K562 (cell line): Measurements from ENCODE around the gene PLEKHN1. TPM values are rescaled to one million over a fixed set of nuclear protein-coding genes. Genes with fewer than 3 reads are reported as not detected.

Experiments
- CCNT2 ChIP-seq: IDR thresholded peaks from 2 replicates; pipeline ENCODE4 v1.6.1; 2011; ENCODE audit warnings: borderline replicate concordance, low read depth, mild to moderate bottlenecking, moderate library complexity, mixed read lengths, low read length; ENCODE audit not compliant: insufficient read length; ENCODE audit errors: extremely low read depth
- CHD1 ChIP-seq: fragments of 200-600 bp; sonication (generic); IDR thresholded peaks from one replicate; pipeline ENCODE4 v1.6.1; 2012; ENCODE audit warnings: mild to moderate bottlenecking, moderate library complexity, low read length, inconsistent platforms
- FOXJ3 ChIP-seq: sonication (generic); formaldehyde crosslinking; IDR thresholded peaks from 2 replicates; pipeline ENCODE4 v1.4.0; 2020; ENCODE audit warnings: mild to moderate bottlenecking, missing genetic modification reagents
- GATA2 ChIP-seq: sonication (generic); formaldehyde crosslinking; IDR thresholded peaks from 2 replicates; pipeline ENCODE4 v1.4.0; 2020; ENCODE audit warnings: mild to moderate bottlenecking, missing genetic modification reagents
- GATAD2B ChIP-seq: fragments of 450-650 bp; IDR thresholded peaks from 2 replicates; pipeline ENCODE4 v1.6.1; 2017; ENCODE audit warnings: mild to moderate bottlenecking, borderline replicate concordance
- HNRNPL ChIP-seq: fragments of 200-400 bp; formaldehyde crosslinking; IDR thresholded peaks from 2 replicates; pipeline ENCODE4 v1.6.1; 2017; ENCODE audit warnings: low read depth, mild to moderate bottlenecking, low read length
- KLF13 ChIP-seq: fragments of 450-650 bp; IDR thresholded peaks from 2 replicates; pipeline ENCODE4 v1.6.1; 2016; ENCODE audit warnings: missing genetic modification characterization, low read depth, mild to moderate bottlenecking, missing compliant biosample characterization, moderate library complexity, borderline replicate concordance
- L3MBTL2 ChIP-seq: fragments of 450-650 bp; IDR thresholded peaks from 2 replicates; pipeline ENCODE4 v1.6.1; 2016; ENCODE audit warnings: mild to moderate bottlenecking, moderate library complexity
- PHF8 ChIP-seq: fragments of 200-600 bp; sonication (generic); IDR thresholded peaks from 2 replicates; pipeline ENCODE4 v1.6.1; 2012; ENCODE audit warnings: mixed run types, mild to moderate bottlenecking, inconsistent platforms, low read length, moderate library complexity, borderline replicate concordance
- RB1 ChIP-seq: fragments of 450-650 bp; IDR thresholded peaks from 2 replicates; pipeline ENCODE4 v1.6.1; 2017; ENCODE audit warnings: low read depth, mild to moderate bottlenecking
- SIN3A ChIP-seq, 2 experiments: fragments of 150-350 bp in 1 of 2; IDR thresholded peaks; 2 replicates each; pipeline ENCODE4 v1.6.1; 2011 to 2016; ENCODE audit warnings: borderline replicate concordance in 2 of 2, low read depth in 2 of 2, low read length in 2 of 2, mild to moderate bottlenecking in 2 of 2, moderate library complexity in 2 of 2; ENCODE audit not compliant: control insufficient read depth in 1 of 2
- SIN3B ChIP-seq: fragments of 450-650 bp; IDR thresholded peaks from 2 replicates; pipeline ENCODE4 v1.6.1; 2017; ENCODE audit warnings: low read depth, mild to moderate bottlenecking, moderate library complexity
- ZBTB17 ChIP-seq: fragments of 450-650 bp; formaldehyde crosslinking; IDR thresholded peaks from 2 replicates; pipeline ENCODE4 v1.4.0; 2020; ENCODE audit warnings: mild to moderate bottlenecking
- ZFP36 ChIP-seq: fragments of 150-350 bp; IDR thresholded peaks from 2 replicates; pipeline ENCODE4 v1.6.1; 2018; ENCODE audit warnings: low read length, low read depth; ENCODE audit not compliant: partially characterized antibody
- ZNF785 ChIP-seq: fragments of 250-450 bp; sonication (Bioruptor Pico); IDR thresholded peaks from 2 replicates; pipeline ENCODE4 v1.4.0; 2020; ENCODE audit warnings: mild to moderate bottlenecking
- polyA plus RNA-seq, 8 experiments: library from polyadenylated mRNA; depleted of rRNA in 4 of 8; stranded (reverse) in 5 of 8; unstranded in 3 of 8; fragments of >200 nt; fragmentation: Nextera tagmentation in 2 of 8; fragmentation: Illumina TruSeq in 1 of 8; extraction: Ambion mirVana in 2 of 8; extraction: Trizol in 1 of 8; gene quantifications; 2 replicates each; pipeline versions ENCODE4 v1.2.1 to v1.2.3, GENCODE V29; 2011 to 2014; ENCODE audit warnings: inconsistent platforms in 1 of 8, missing spikeins in 1 of 8
- total RNA-seq, 7 experiments: library from RNA; depleted of rRNA in 6 of 7; stranded (reverse); fragments of >200 nt in 6 of 7; fragmentation: Illumina TruSeq in 2 of 7; extraction: Trizol in 2 of 7; gene quantifications; 2 replicates each; pipeline versions ENCODE4 v1.2.1 to v1.2.3, GENCODE V29; 2011 to 2021; ENCODE audit warnings: low replicate concordance in 1 of 7
- TF ChIP-seq, protein P1 (sequence below): IDR thresholded peaks from 3 replicates; pipeline ENCODE4 v1.6.1; 2011; ENCODE audit warnings: borderline replicate concordance, mild to moderate bottlenecking, moderate library complexity; ENCODE audit not compliant: insufficient read length; ENCODE audit errors: extremely low read depth
- TF ChIP-seq, protein P2 (sequence below): fragments of 450-650 bp; formaldehyde crosslinking; IDR thresholded peaks from 2 replicates; pipeline ENCODE4 v1.4.0; 2022; ENCODE audit warnings: missing genetic modification characterization

PLEKHN1 gene
- total and polyA plus RNA-seq, 9 of the 15 experiments (the other 6 are each of a cell fraction or from before 2014, with no cell fraction given) = 0.07 to 1.5 (median 0.13) TPM; not detected in 2

DNA sequence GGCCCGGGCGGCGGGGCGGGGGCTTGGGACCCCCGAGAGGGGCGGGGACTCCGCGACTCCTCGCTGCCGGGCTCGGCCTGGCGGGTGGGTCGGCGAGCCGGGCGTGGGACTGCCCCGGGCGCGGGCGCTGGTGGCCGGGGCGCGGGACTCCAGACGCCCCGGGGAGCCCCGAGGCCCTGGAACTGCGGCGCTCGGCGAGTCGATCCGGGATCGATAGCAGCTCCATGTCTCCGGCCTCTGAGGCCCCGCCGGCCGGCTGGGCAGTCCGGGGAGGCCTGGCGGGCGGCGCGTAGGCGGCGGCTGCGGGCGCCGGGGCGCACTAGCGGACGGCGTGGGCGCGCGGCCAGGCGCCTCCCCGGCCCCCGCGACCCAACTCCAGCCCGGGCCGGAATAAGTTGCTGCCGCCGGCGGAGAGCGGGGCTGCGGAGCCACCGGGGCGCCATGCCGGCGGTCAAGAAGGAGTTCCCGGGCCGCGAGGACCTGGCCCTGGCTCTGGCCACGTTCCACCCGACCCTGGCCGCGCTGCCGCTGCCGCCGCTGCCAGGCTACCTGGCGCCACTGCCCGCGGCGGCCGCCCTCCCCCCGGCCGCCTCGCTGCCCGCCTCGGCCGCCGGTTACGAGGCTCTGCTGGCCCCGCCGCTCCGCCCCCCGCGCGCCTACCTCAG lies 42.2 kb upstream of the PLEKHN1 start (continued):
- TF ChIP-seq, protein P1, sequence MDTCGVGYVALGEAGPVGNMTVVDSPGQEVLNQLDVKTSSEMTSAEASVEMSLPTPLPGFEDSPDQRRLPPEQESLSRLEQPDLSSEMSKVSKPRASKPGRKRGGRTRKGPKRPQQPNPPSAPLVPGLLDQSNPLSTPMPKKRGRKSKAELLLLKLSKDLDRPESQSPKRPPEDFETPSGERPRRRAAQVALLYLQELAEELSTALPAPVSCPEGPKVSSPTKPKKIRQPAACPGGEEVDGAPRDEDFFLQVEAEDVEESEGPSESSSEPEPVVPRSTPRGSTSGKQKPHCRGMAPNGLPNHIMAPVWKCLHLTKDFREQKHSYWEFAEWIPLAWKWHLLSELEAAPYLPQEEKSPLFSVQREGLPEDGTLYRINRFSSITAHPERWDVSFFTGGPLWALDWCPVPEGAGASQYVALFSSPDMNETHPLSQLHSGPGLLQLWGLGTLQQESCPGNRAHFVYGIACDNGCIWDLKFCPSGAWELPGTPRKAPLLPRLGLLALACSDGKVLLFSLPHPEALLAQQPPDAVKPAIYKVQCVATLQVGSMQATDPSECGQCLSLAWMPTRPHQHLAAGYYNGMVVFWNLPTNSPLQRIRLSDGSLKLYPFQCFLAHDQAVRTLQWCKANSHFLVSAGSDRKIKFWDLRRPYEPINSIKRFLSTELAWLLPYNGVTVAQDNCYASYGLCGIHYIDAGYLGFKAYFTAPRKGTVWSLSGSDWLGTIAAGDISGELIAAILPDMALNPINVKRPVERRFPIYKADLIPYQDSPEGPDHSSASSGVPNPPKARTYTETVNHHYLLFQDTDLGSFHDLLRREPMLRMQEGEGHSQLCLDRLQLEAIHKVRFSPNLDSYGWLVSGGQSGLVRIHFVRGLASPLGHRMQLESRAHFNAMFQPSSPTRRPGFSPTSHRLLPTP = peak; percentile 9
- TF ChIP-seq GATA2 (CRISPR knock-in tag) = no peak
- peak; percentile 21 for TF ChIP-seq CCNT2
- peak; percentile 89 for TF ChIP-seq ZFP36
- no peak for TF ChIP-seq ZNF785
- 0 out of 2 replicates have a peak, but pooled peaks have one; percentile 7 for TF ChIP-seq SIN3B
- peak; percentile 16; the same call in 1 of the 2 replicates for TF ChIP-seq GATAD2B
- peak; percentile 85 for TF ChIP-seq CHD1
- TF ChIP-seq, protein P2, sequence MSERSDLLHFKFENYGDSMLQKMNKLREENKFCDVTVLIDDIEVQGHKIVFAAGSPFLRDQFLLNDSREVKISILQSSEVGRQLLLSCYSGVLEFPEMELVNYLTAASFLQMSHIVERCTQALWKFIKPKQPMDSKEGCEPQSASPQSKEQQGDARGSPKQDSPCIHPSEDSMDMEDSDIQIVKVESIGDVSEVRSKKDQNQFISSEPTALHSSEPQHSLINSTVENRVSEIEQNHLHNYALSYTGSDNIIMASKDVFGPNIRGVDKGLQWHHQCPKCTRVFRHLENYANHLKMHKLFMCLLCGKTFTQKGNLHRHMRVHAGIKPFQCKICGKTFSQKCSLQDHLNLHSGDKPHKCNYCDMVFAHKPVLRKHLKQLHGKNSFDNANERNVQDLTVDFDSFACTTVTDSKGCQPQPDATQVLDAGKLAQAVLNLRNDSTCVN (CRISPR knock-in tag) = no peak
- 0 out of 2 replicates have a peak, but pooled peaks have one; percentile 3 for TF ChIP-seq ZBTB17 (CRISPR knock-in tag)
- no peak for TF ChIP-seq KLF13 (tag)
- TF ChIP-seq FOXJ3 (CRISPR knock-in tag) = no peak
- TF ChIP-seq RB1 = peak; percentile 35; the same call in 1 of the 2 replicates
- TF ChIP-seq SIN3A (IDR thresholded peaks at IDR 0.05; ENCODE audit: borderline replicate concordance in 2 of 2, control insufficient read depth in 1 of 2, low read depth in 2 of 2, low read length in 2 of 2) = 0 out of 4 replicates have a peak, but pooled peaks of 1 of the 2 experiments have one; percentile 3
- TF ChIP-seq PHF8 = peak; percentile 8; the same call in 1 of the 2 replicates
- TF ChIP-seq HNRNPL = 0 out of 2 replicates have a peak, but pooled peaks have one; percentile 10
- no peak for TF ChIP-seq L3MBTL2
